ENCODE data around the gene HYOU1.
A peak's percentile ranks its signal among the peaks of the same experiment; 100 is the strongest.
"Not testable (repeated sequence)": the region's sequence is repeated elsewhere in the genome, so short reads cannot be mapped to it uniquely, and the experiment has no call there.

The HYOU1 gene

DNA sequence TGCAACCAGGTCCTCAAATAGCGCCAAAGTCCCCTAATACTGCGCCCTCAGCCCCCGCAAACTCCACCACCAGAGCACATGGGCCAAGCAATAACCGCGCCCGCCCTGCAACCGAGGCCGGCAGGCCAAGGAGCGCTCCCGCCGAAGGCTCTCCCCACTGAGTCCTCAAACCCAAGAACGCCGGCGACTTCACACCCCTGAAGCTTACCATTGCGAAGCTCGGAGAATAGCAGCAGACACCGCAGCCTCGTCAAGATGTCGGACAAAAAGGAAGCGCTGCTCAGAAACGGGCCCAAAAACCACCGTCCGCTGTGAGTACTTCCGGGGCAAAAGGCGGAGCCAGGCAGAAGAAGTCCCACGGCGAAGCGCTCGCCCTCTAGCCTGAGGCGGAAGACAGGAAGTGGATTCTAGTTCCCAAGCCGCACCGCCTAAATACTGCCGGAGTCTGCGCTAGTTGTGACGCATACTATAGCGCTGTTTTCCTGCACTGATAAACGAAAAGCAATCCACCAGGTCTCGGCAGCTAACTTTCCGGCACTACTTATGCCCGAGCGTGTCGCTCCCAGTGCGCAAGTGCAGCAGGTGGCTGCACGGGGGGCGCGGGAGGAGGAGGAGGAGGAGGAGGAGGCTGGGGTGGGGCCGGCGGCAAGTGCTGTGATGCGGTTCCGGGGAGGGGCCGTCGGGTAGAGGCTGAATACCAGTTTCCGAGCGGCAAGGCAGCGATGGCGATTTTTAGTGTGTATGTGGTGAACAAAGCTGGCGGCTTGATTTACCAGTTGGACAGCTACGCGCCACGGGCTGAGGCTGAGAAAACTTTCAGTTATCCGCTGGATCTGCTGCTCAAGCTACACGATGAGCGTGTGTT, 38.7 kb downstream of the HYOU1 start, which contains the start of the genes RPS25 and TRAPPC4:
RPS25 (minus strand) TSS at position 270 of the 865 bp plus-strand sequence; CDS start at position 211, 59 bp downstream.
TRAPPC4 (plus strand) TSS at position 693 of the 865 bp plus-strand sequence; CDS start at position 723, 30 bp downstream.
- peak; percentile 96 for DNase-seq

GRCh38 chr11:119017377-119017776, 39.6 kb downstream of the HYOU1 start:
- not testable (repeated sequence) for DNase-seq

DNA sequence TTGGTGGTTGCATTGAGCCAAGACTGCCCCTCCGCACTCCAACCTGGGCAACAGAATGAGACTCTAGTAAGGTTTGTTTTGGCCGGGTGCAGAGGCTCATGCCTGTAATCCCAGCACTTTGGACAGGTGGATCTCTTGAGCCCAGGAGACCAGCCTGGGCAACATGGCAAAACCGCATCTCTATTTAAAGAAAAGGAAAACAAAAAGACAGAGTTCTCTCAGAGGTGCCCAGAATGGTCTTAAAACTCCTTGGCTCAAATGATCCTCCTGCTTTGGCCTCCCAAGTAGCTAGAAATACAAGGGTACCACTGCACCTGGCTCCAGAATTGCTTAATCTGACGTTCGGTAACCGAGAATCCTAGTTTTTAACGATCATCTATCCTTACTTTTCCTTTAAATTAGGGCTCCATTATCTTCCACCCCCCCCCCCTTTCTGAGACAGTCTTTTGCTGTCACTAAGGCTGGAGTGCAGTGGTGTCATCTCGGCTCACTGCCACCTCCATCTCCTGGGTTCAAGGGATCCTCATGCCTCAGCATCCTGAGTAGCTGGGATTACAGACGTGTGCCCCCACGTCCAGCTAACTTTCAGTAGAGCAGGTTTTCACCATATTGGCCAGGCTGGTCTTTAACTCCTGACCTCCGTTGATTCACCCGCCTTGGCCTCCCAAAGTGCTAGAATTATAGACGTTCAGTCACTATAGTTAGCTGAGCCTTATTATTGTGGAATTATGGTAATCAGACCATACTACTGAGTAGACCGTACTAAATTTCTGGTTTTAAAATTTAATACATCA, 40.6 kb downstream of the HYOU1 start:
- no peak for DNase-seq

- DNase-seq: no peak
Measured at GRCh38 chr11:119015054-119015611, 41.9 kb downstream of the HYOU1 start.

GRCh38 chr11:119014209-119014924, 42.6 kb downstream of the HYOU1 start:
- no peak for DNase-seq

GRCh38 chr11:119012629-119013170, 44.3 kb downstream of the HYOU1 start:
- no peak for DNase-seq

DNA sequence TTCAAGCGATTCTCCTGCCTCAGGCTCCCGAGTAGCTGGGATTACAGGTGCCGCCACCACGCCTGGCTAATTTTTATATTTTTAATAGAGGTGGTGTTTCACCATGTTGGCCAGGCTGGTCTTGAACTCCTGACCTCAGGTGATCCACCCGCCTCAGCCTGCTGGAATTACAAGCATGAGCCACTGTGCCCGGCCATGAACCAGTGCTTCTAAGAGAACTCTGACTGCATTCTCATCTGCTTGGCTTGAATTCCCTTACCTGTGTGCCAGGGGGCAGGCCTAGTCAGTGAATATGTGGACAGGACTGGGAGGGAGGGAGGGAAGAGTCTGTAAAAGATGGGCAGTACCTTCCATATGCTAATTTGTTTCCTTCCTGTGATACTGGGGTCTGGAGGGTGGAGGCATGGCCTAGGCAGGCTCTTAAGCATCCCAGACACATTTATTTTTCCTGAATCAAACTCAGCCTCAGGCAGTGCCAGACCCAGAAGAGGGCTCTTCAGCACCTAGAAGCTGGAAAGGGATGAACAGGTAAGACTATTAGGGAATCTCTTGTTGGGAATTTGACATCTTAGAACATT, 45.4 kb downstream of the HYOU1 start:
- no peak for DNase-seq

- no peak for DNase-seq
Measured at GRCh38 chr11:119006656-119007055, 50.3 kb downstream of the HYOU1 start.

- DNase-seq: no peak
Measured at GRCh38 chr11:119000906-119001305, 56.1 kb downstream of the HYOU1 start.

DNA sequence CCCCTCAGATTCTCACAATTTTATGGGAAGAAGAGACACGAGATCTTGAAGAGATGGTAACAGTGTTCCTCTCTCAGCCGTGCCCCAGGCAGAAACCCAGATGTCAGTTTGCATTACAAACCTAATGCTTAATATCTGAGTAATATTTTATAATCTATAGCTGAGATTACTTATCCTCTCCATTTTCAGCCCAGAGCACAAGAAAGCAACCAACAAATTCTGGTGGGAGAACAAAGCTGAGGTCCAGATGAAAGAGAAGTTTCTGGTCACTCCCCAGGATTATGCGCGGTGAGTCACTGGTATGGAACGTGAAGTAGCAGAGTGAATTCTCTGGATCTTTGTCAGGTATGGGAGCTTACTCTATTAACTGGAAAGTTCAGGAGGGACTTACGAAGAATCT, 58.2 kb downstream of the HYOU1 start:
- no peak for DNase-seq

- peak; percentile 46 for DNase-seq
Measured at GRCh38 chr11:118998388-118998717, 58.7 kb downstream of the HYOU1 start.

- peak; percentile 95 for DNase-seq
Measured at GRCh38 chr11:118997627-118998387, 59.2 kb downstream of the HYOU1 start, which contains the start of gene CENATAC. Gene CENATAC, plus strand, starts transcription at chr11:118998138. Its CDS starts 60 bp downstream, at chr11:118998198.

DNA sequence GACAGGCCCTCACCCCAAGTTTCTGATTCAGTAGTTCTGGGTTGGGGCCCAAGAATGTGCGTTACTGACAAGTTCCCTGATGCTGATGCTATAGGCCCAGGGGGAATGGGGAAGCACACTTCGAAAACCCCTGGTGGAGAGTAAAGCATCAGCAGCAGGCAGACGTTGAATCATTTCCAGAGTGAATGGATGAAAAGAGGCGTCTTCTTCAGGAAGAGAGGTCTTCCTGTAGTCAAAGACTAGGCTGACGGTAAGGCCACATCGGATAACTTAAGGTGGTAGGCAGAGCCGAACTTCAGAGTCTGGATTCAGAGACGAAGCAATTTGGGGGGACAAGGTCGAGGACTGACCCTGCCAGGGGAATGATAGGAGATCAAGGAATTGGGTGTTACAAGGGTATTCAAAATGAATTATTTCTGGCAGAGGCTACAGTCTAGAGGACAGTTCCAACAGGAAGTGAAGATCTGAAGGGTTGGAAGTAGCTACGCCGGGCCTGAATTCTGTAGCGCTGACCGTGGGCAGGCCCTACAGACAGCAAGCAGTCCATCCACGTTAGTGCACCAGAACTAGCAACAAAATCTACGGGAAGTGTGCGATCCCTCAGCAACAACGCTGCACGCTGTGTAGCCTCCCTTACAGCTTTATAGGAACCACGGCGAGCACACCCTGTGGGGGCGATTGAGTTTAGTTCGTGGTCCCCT, 59.9 kb downstream of the HYOU1 start:
- peak; percentile 50 for DNase-seq

Measured in NCI-H146 (cell line).